ENCODE data around the gene NDUFS3. TPM values are rescaled to one million over a fixed set of nuclear protein-coding genes. Genes with fewer than 3 reads are reported as not detected.

NDUFS3 gene
- total RNA-seq, 1 donor from 2014 or later, result 44.2 TPM

- DNase-seq, result no peak
These were observed 12.9 kb downstream of the NDUFS3 start for GRCh38 chr11:47591764-47592163.

GRCh38 chr11:47592251-47592650, 13.4 kb downstream of the NDUFS3 start:
- no peak for DNase-seq

GRCh38 chr11:47592970-47593369, 14.1 kb downstream of the NDUFS3 start:
- no peak for DNase-seq

GRCh38 chr11:47593492-47593933, 14.6 kb downstream of the NDUFS3 start:
- DNase-seq, result no peak

- DNase-seq, result no peak
These were observed 15.3 kb downstream of the NDUFS3 start, which contains the start of gene C1QTNF4 for GRCh38 chr11:47593934-47594855. Gene C1QTNF4 (minus strand): TSS chr11:47594411. CDS start chr11:47590810, 3,601 bp downstream.

GRCh38 chr11:47595029-47595428, 16.2 kb downstream of the NDUFS3 start:
- no peak for DNase-seq

- no peak for DNase-seq
These were observed 17.1 kb downstream of the NDUFS3 start for GRCh38 chr11:47595967-47596366.

- no peak for DNase-seq
These were observed 21.0 kb downstream of the NDUFS3 start for GRCh38 chr11:47599902-47600301.

GRCh38 chr11:47603295-47603694, 24.4 kb downstream of the NDUFS3 start:
- DNase-seq, result no peak

- DNase-seq, result no peak
These were observed 27.0 kb downstream of the NDUFS3 start for GRCh38 chr11:47605921-47606320.

- no peak for DNase-seq
These were observed 27.9 kb downstream of the NDUFS3 start for GRCh38 chr11:47606731-47607130.

- DNase-seq, result no peak
These were observed 28.5 kb downstream of the NDUFS3 start for GRCh38 chr11:47607380-47607779.

- DNase-seq, result no peak
These were observed 30.8 kb downstream of the NDUFS3 start for GRCh38 chr11:47609675-47610074.

GRCh38 chr11:47611348-47611794, 32.5 kb downstream of the NDUFS3 start:
- DNase-seq, result no peak

GRCh38 chr11:47615249-47615648, 36.4 kb downstream of the NDUFS3 start:
- DNase-seq, result no peak

GRCh38 chr11:47616726-47617416, 38.0 kb downstream of the NDUFS3 start:
- peak; percentile 44 for DNase-seq

- DNase-seq, result no peak
These were observed 38.5 kb downstream of the NDUFS3 start for GRCh38 chr11:47617417-47617809.

- DNase-seq, result no peak
These were observed 42.0 kb downstream of the NDUFS3 start for GRCh38 chr11:47620836-47621378.

- DNase-seq, result no peak
These were observed 47.4 kb downstream of the NDUFS3 start for GRCh38 chr11:47626234-47626633.

- no peak for DNase-seq
These were observed 49.2 kb downstream of the NDUFS3 start for GRCh38 chr11:47628026-47628425.

- DNase-seq, result no peak
These were observed 52.6 kb downstream of the NDUFS3 start for GRCh38 chr11:47631473-47631872.

All from skin of body (tissue), 2 donors.